Adrenal gland (tissue), 5 donors: ENCODE data around the gene PPFIA4.

ENCODE experiments used
- CTCF ChIP-seq, 6 experiments: fragments of 450-650 bp in 4 of 6; fragments of 200-600 bp in 2 of 6; sonication (generic) in 1 of 6; IDR thresholded peaks; 1 replicate in 5 of 6; 2 replicates in 1 of 6; pipeline versions ENCODE4 v1.5.1 to v1.8.0; 2016 to 2021; ENCODE audit warnings: antibody characterized with exemption in 6 of 6, mild to moderate bottlenecking in 2 of 6, moderate library complexity in 1 of 6
- POLR2A ChIP-seq, 2 donors: fragments of 450-650 bp; IDR thresholded peaks; one replicate each; pipeline ENCODE4 v1.6.1; 2017; ENCODE audit warnings: antibody characterized with exemption in 2 of 2, mild to moderate bottlenecking in 2 of 2, moderate library complexity in 1 of 2
- donor health status: DM: no; HTN: no; CAD: no.

GRCh38 chr1:203073469-203073868 is 47.2 kb downstream of the PPFIA4 start:
- TF ChIP-seq POLR2A (IDR thresholded peaks at IDR 0.05) (no peak), CTCF (IDR thresholded peaks at IDR 0.05) (no peak)
